Panc1 (cell line): Measurements from ENCODE around the gene ATP10A. TPM values are rescaled to one million over a fixed set of nuclear protein-coding genes. Genes with fewer than 3 reads are reported as not detected.

Source experiments
- ATAC-seq: fragments of 200-7000 bp; cut with Tn5 transposase; 2 replicates; pipeline ENCODE4 v1.9.1; 2020; ENCODE audit warnings: mild to moderate bottlenecking, moderate library complexity
- BruUV-seq: library from RNA; stranded (reverse); fragments of 400-500 nt; replicated peaks from 2 replicates; lab custom pipeline; 2021; lab: Mats Ljungman, UMichigan
- CTCF ChIA-PET: fragments of 300-600 bp; sonication (Branson Sonifier 250); formaldehyde crosslinking; loops from one replicate; lab custom pipeline; 2022; ENCODE audit warnings: antibody characterized with exemption; lab: Charles Lee
- POLR2A ChIA-PET: fragments of 300-600 bp; sonication (Branson Sonifier 250); formaldehyde crosslinking; loops from one replicate; lab custom pipeline; 2022; ENCODE audit warnings: antibody characterized with exemption; lab: Charles Lee
- DNase-seq: peaks from one replicate; pipeline ENCODE4 v3.0.0-alpha.2; 2010; ENCODE audit warnings: low read depth, low spot score
- H3K27ac ChIP-seq: 2 replicates; pipeline ENCODE4 v1.5.1; 2011; ENCODE audit warnings: mild to moderate bottlenecking, low read length, inconsistent platforms
- H3K27me3 ChIP-seq: fragments of 200-500 bp; sonication (Bioruptor generic); 2 replicates; pipeline ENCODE4 v1.6.0; 2014; ENCODE audit warnings: low read length, inconsistent platforms; ENCODE audit not compliant: control insufficient read depth, insufficient read depth
- H3K36me3 ChIP-seq: fragments of 200-500 bp; sonication (Bioruptor generic); 2 replicates; pipeline ENCODE4 v1.5.1; 2014; ENCODE audit warnings: inconsistent platforms, mild to moderate bottlenecking, low read length, moderate library complexity; ENCODE audit not compliant: control insufficient read depth, insufficient read depth
- H3K4me1 ChIP-seq: 2 replicates; pipeline ENCODE4 v1.5.1; 2011; ENCODE audit warnings: inconsistent platforms, mild to moderate bottlenecking, low read length, moderate library complexity; ENCODE audit not compliant: control insufficient read depth, insufficient read depth
- H3K4me3 ChIP-seq, 2 experiments: 2 replicates each; pipeline ENCODE4 v1.5.1; 2011 to 2012; ENCODE audit warnings: low read depth in 2 of 2, low read length in 2 of 2, mild to moderate bottlenecking in 2 of 2, inconsistent platforms in 1 of 2, moderate library complexity in 1 of 2
- H3K9me3 ChIP-seq: fragments of 200-500 bp; sonication (Bioruptor generic); 2 replicates; pipeline ENCODE4 v1.5.1; 2014; ENCODE audit warnings: low read depth, mild to moderate bottlenecking, inconsistent platforms, low read length, moderate library complexity; ENCODE audit not compliant: control insufficient read depth, insufficient read depth
- CTCF ChIP-seq: fragments of 450-650 bp; IDR thresholded peaks from 2 replicates; pipeline ENCODE4 v1.5.1; 2017; ENCODE audit warnings: mild to moderate bottlenecking
- POLR2AphosphoS5 ChIP-seq: IDR thresholded peaks from 2 replicates; pipeline ENCODE4 v1.6.1; 2012; ENCODE audit warnings: mild to moderate bottlenecking, low read depth, low read length, moderate library complexity
- REST ChIP-seq, 2 experiments: IDR thresholded peaks; 2 replicates each; pipeline ENCODE4 v1.6.1; 2011 to 2012; ENCODE audit warnings: low read depth in 2 of 2, control low read depth in 1 of 2, low read length in 1 of 2, mild to moderate bottlenecking in 1 of 2, moderate library complexity in 1 of 2; ENCODE audit not compliant: insufficient read depth in 1 of 2
- SIN3A ChIP-seq: IDR thresholded peaks from 2 replicates; pipeline ENCODE4 v1.6.1; 2012; ENCODE audit warnings: low read depth, mild to moderate bottlenecking, low read length, moderate library complexity, borderline replicate concordance; ENCODE audit not compliant: insufficient read depth
- TCF7L2 ChIP-seq: IDR thresholded peaks from 2 replicates; pipeline ENCODE4 v1.6.1; 2011; ENCODE audit warnings: mild to moderate bottlenecking, low read depth, low read length, inconsistent platforms
- in situ Hi-C: cut with HindIII; loops from 2 replicates; pipeline ENCODE4 v1.10.0; 2016; ENCODE audit warnings: low sequenced_read_pairs, low pct_unique_long_range_greater_than_20kb
- intact Hi-C: fragments of 100-400 bp; cut with micrococcal nuclease; formaldehyde crosslinking; loops from one replicate; pipeline ENCODE4 v1.10.0; 2022; ENCODE audit not compliant: unreplicated experiment
- total RNA-seq: library from RNA; stranded (reverse); gene quantifications from one replicate; pipeline ENCODE4 v1.2.1, GENCODE V29; 2021; ENCODE audit not compliant: unreplicated experiment

ATP10A gene
- total RNA-seq, 1 experiment from 2014 or later, result 0.31 TPM

GRCh38 chr15:25690673-25691543 lies 172.2 kb downstream of the ATP10A start:
- H3K4me3 ChIP-seq, result no peak overlapping the region
- no TSS peak for BruUV-seq
- intact Hi-C loops, result loop anchor here (5.0 kb wide), 1 partner anchor 391 kb away; no protein-coding TSS in a partner anchor
- H3K27ac ChIP-seq, result no peak overlapping the region
- ChIA-PET POLR2A (no interaction called here), CTCF (no interaction called here)
- no peaks in the 10 kb centered on the region for H3K4me1 ChIP-seq
- no peaks in the 10 kb centered on the region for H3K36me3 ChIP-seq
- no peaks in the 10 kb centered on the region for H3K27me3 ChIP-seq
- H3K9me3 ChIP-seq, result no peaks in the 10 kb centered on the region
- no peak for TF ChIP-seq CTCF
- no peak for TF ChIP-seq TCF7L2
- TF ChIP-seq SIN3A, result no peak
- no peak for TF ChIP-seq REST (IDR thresholded peaks at IDR 0.05; ENCODE audit: insufficient read depth in 1 of 2, low read depth in 2 of 2, low read length in 1 of 2)
- no peak for TF ChIP-seq POLR2AphosphoS5
- ATAC-seq (no peak), DNase-seq (no peak)
- in situ Hi-C loops, result no loop called here

GRCh38 chr15:25689592-25689991 lies 173.5 kb downstream of the ATP10A start:
- ATAC-seq, result no peak
- TF ChIP-seq SIN3A (no peak), POLR2AphosphoS5 (no peak), TCF7L2 (no peak), CTCF (no peak), REST (IDR thresholded peaks at IDR 0.05; ENCODE audit: insufficient read depth in 1 of 2, low read depth in 2 of 2, low read length in 1 of 2) (no peak)
- ChIA-PET POLR2A (no interaction called here), CTCF (no interaction called here)
- Histone ChIP-seq H3K4me3 (no peak overlapping the region), H3K4me1 (no peaks in the 10 kb centered on the region), H3K36me3 (no peaks in the 10 kb centered on the region), H3K27me3 (no peaks in the 10 kb centered on the region), H3K9me3 (no peaks in the 10 kb centered on the region), H3K27ac (no peak overlapping the region)
- no peak for DNase-seq
- in situ Hi-C loops (no loop called here), intact Hi-C loops (loop anchor here (10.0 kb wide), 1 partner anchor 185 kb away; no protein-coding TSS in a partner anchor)
- BruUV-seq, result no TSS peak
